ENCODE data around the gene CREBRF.
"Not testable (repeated sequence)": the region's sequence is repeated elsewhere in the genome, so short reads cannot be mapped to it uniquely, and the experiment has no call there.

Gene CREBRF

GRCh38 chr5:173089581-173089980 is 33.4 kb downstream of the CREBRF start:
- no peak for DNase-seq

GRCh38 chr5:173090639-173091038 is 34.5 kb downstream of the CREBRF start:
- DNase-seq, result no peak

GRCh38 chr5:173091981-173092380 is 35.8 kb downstream of the CREBRF start:
- DNase-seq, result no peak

- DNase-seq, result no peak
These were observed 37.5 kb downstream of the CREBRF start for GRCh38 chr5:173093606-173094005.

- no peak for DNase-seq
These were observed 38.0 kb downstream of the CREBRF start for GRCh38 chr5:173094012-173094661.

GRCh38 chr5:173098787-173099186 is 42.6 kb downstream of the CREBRF start:
- DNase-seq, result no peak

GRCh38 chr5:173099461-173099860 is 43.3 kb downstream of the CREBRF start:
- no peak for DNase-seq

- no peak for DNase-seq
These were observed 45.1 kb downstream of the CREBRF start for GRCh38 chr5:173101245-173101644.

- DNase-seq, result no peak
These were observed 47.3 kb downstream of the CREBRF start for GRCh38 chr5:173103411-173103810.

GRCh38 chr5:173108914-173109313 is 52.8 kb downstream of the CREBRF start:
- no peak for DNase-seq

- no peak for DNase-seq
These were observed 58.4 kb downstream of the CREBRF start for GRCh38 chr5:173114536-173114935.

GRCh38 chr5:173119719-173120118 is 63.6 kb downstream of the CREBRF start:
- no peak for DNase-seq

- DNase-seq, result no peak
These were observed 67.3 kb downstream of the CREBRF start for GRCh38 chr5:173123416-173123815.

- DNase-seq, result not testable (repeated sequence)
These were observed 76.0 kb downstream of the CREBRF start for GRCh38 chr5:173132166-173132565.

GRCh38 chr5:173138707-173139106 is 82.6 kb downstream of the CREBRF start:
- DNase-seq, result no peak

- no peak for DNase-seq
These were observed 83.5 kb downstream of the CREBRF start for GRCh38 chr5:173139631-173140030.

GRCh38 chr5:173140769-173141168 is 84.6 kb downstream of the CREBRF start:
- DNase-seq, result no peak

GRCh38 chr5:173143567-173143966 is 87.4 kb downstream of the CREBRF start:
- no peak for DNase-seq

- DNase-seq, result peak; percentile 97
These were observed 88.3 kb downstream of the CREBRF start, which contains the start of gene BNIP1 for GRCh38 chr5:173144200-173145176. Gene BNIP1, plus strand, starts transcription at chr5:173144531. Its CDS starts 15 bp downstream, at chr5:173144546.

- DNase-seq, result no peak
These were observed 92.2 kb downstream of the CREBRF start for GRCh38 chr5:173148354-173148753.

GRCh38 chr5:173152547-173152946 is 96.4 kb downstream of the CREBRF start:
- DNase-seq, result no peak

- DNase-seq, result no peak
These were observed 97.7 kb downstream of the CREBRF start for GRCh38 chr5:173153842-173154241.

- DNase-seq, result not testable (repeated sequence)
These were observed 98.5 kb downstream of the CREBRF start for GRCh38 chr5:173154619-173155018.

- no peak for DNase-seq
These were observed 99.8 kb downstream of the CREBRF start for GRCh38 chr5:173155912-173156311.
